HepG2 (cell line): ENCODE measurements around the gene INO80B. TPM values are rescaled to one million over a fixed set of nuclear protein-coding genes. Genes with fewer than 3 reads are reported as not detected.

Experiments
- ARNT2 ChIP-seq: sonication (generic); formaldehyde crosslinking; IDR thresholded peaks from 2 replicates; pipeline ENCODE4 v1.8.0; 2022; ENCODE audit warnings: mild to moderate bottlenecking, low read depth, missing genetic modification reagents, moderate library complexity
- BCLAF1 ChIP-seq: fragments of 450-650 bp; IDR thresholded peaks from 2 replicates; pipeline ENCODE4 v1.6.1; 2017; ENCODE audit warnings: mild to moderate bottlenecking
- FOSL1 ChIP-seq: sonication (generic); formaldehyde crosslinking; IDR thresholded peaks from 2 replicates; pipeline ENCODE4 v1.9.0; 2021; ENCODE audit warnings: missing genetic modification reagents, borderline replicate concordance
- HDAC2 ChIP-seq: sonication (generic); formaldehyde crosslinking; IDR thresholded peaks from 2 replicates; pipeline ENCODE4 v1.4.0; 2020; ENCODE audit warnings: missing genetic modification reagents
- MTA1 ChIP-seq: sonication (generic); formaldehyde crosslinking; IDR thresholded peaks from 2 replicates; pipeline ENCODE4 v1.4.0; 2020; ENCODE audit warnings: missing genetic modification reagents, mild to moderate bottlenecking, borderline replicate concordance
- NFKB2 ChIP-seq: sonication (generic); formaldehyde crosslinking; IDR thresholded peaks from 2 replicates; pipeline ENCODE4 v1.4.0; 2020; ENCODE audit warnings: missing genetic modification reagents, borderline replicate concordance
- PPARG ChIP-seq: conservative IDR thresholded peaks from 2 replicates; pipeline ENCODE4 v1.6.1; 2016; ENCODE audit warnings: missing biosample characterization, missing genetic modification reagents
- RORA ChIP-seq: sonication (generic); formaldehyde crosslinking; IDR thresholded peaks from 2 replicates; pipeline ENCODE4 v1.5.0; 2020; ENCODE audit warnings: mild to moderate bottlenecking, missing genetic modification reagents, moderate library complexity
- SAFB2 ChIP-seq: sonication (generic); formaldehyde crosslinking; IDR thresholded peaks from 2 replicates; pipeline ENCODE4 v1.5.1; 2020; ENCODE audit warnings: missing genetic modification reagents, low read depth, mild to moderate bottlenecking, borderline replicate concordance
- TFAP4 ChIP-seq: sonication (generic); IDR thresholded peaks from 2 replicates; pipeline ENCODE4 v1.6.1; 2016; ENCODE audit warnings: low read depth, borderline replicate concordance
- TRIM22 ChIP-seq: fragments of 450-650 bp; IDR thresholded peaks from 2 replicates; pipeline ENCODE4 v1.6.1; 2017
- ZNF383 ChIP-seq: sonication (generic); formaldehyde crosslinking; IDR thresholded peaks from 2 replicates; pipeline ENCODE4 v1.4.0; 2020; ENCODE audit warnings: missing genetic modification reagents, mild to moderate bottlenecking, borderline replicate concordance
- ZNF407 ChIP-seq: sonication (generic); formaldehyde crosslinking; IDR thresholded peaks from one replicate; pipeline ENCODE4 v1.5.1; 2020; ENCODE audit warnings: mild to moderate bottlenecking, missing genetic modification reagents; ENCODE audit errors: not compliant biosample characterization
- ZNF614 ChIP-seq: IDR thresholded peaks from 2 replicates; pipeline ENCODE4 v1.6.1; 2018; ENCODE audit warnings: missing biosample characterization, missing genetic modification reagents, inconsistent platforms, borderline replicate concordance
- ZNF652 ChIP-seq: IDR thresholded peaks from 2 replicates; pipeline ENCODE4 v1.6.1; 2016; ENCODE audit warnings: low read depth, borderline replicate concordance
- polyA plus RNA-seq, 8 experiments: library from polyadenylated mRNA; depleted of rRNA in 3 of 8; stranded (reverse) in 7 of 8; unstranded in 1 of 8; fragments of >200 nt; fragmentation: Illumina TruSeq in 4 of 8; extraction: Trizol in 4 of 8; gene quantifications; 2 replicates each; pipeline versions ENCODE4 v1.2.1 to v1.2.3, GENCODE V29; 2011 to 2016; ENCODE audit warnings: low read depth in 4 of 8, missing spikeins in 1 of 8, mixed read lengths in 1 of 8; ENCODE audit not compliant: insufficient read depth in 1 of 8
- total RNA-seq, 5 experiments: library from RNA; depleted of rRNA; stranded (reverse); fragments of >200 nt; fragmentation: Illumina TruSeq; extraction: Trizol; gene quantifications; 2 replicates each; pipeline ENCODE4 v1.2.3, GENCODE V29; 2016; ENCODE audit warnings: low read depth in 1 of 5

Gene INO80B
- total and polyA plus RNA-seq, 2 of the 13 experiments (the other 11 are each of a cell fraction or from before 2014, with no cell fraction given) = 6.2 to 14.5 TPM

DNA sequence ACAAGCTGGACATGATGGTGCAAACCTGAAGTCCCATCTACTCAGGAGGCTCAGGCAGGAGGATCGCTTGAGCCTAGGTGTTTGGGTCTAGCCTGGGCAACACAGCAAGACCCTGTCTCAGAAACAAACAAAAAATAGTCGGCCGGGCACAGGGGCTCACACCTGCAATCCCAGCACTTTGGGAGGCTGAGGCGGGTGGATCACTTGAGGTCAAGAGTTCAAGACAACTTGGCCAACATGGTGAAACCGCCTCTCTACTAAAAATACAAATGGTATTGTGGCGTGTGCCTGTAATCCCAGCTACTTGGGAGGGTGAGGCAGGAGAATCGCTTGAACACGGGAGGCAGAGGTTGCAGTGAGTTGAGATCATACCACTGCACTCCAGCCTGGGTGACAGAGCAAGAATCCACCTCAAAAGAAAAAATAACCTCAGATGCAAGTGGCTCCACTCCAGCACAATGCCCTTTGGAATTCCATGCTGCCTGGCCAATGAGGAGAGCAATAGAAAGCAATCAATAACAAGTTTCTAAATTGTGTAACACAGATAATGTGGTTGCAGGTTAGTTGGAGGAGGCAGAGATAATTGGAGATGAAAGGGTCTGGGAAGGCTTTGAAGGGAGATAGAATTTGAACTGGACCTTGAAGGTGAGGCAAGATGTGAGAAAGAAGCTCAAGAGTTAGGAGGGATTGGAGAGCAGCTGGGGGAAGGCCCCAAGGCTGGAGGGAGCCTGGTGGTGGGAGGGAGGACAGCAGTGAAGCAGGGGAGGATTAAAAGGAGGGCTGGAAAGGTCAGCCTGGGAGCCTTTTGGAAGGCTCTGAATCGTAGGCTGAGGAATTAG, 34.0 kb downstream of the INO80B start (continued):
- peak; percentile 57; the same call in 1 of the 2 replicates for TF ChIP-seq ZNF652
- no peak; the same call in 1 of the 2 replicates for TF ChIP-seq ZNF383
- no peak for TF ChIP-seq FOSL1 (CRISPR knock-in tag)
- TF ChIP-seq BCLAF1 = no peak
- TF ChIP-seq RORA = no peak
- TF ChIP-seq TFAP4 = no peak; the same call in 1 of the 2 replicates
- TF ChIP-seq ARNT2 (CRISPR knock-in tag) = 0 out of 2 replicates have a peak, but pooled peaks have one; percentile 17
- peak; percentile 70; the same call in 1 of the 2 replicates for TF ChIP-seq PPARG (CRISPR knock-in tag)
- TF ChIP-seq NFKB2 (CRISPR knock-in tag) = no peak
- no peak for TF ChIP-seq SAFB2 (CRISPR knock-in tag)
- TF ChIP-seq ZNF407 = no peak
- no peak for TF ChIP-seq TRIM22
- TF ChIP-seq MTA1 (CRISPR knock-in tag) = peak; percentile 81
- TF ChIP-seq HDAC2 (CRISPR knock-in tag) = peak; percentile 93
- peak; percentile 64; the same call in 1 of the 2 replicates for TF ChIP-seq ZNF614 (CRISPR knock-in tag)
